Endothelial cell (in vitro differentiated cells): ENCODE results near the gene SMLR1. TPM values are rescaled to one million over a fixed set of nuclear protein-coding genes. Genes with fewer than 3 reads are reported as not detected.

ENCODE experiments used
- DNase-seq: peaks from one replicate; pipeline ENCODE4 v3.0.0; 2021; ENCODE audit warnings: low spot score
- H3K27ac Mint-ChIP-seq: one replicate; pipeline ENCODE4 v1.8.0; 2021; ENCODE audit warnings: mixed read lengths, inconsistent platforms; ENCODE audit not compliant: unreplicated experiment
- H3K27me3 Mint-ChIP-seq: one replicate; pipeline ENCODE4 v1.8.0; 2021; ENCODE audit warnings: mild to moderate bottlenecking, moderate library complexity, mixed read lengths, inconsistent platforms; ENCODE audit not compliant: unreplicated experiment
- H3K36me3 Mint-ChIP-seq: one replicate; pipeline ENCODE4 v1.8.0; 2021; ENCODE audit warnings: mild to moderate bottlenecking, low read depth, mixed read lengths, inconsistent platforms; ENCODE audit not compliant: unreplicated experiment
- H3K4me1 Mint-ChIP-seq: one replicate; pipeline ENCODE4 v1.8.0; 2021; ENCODE audit warnings: mild to moderate bottlenecking, mixed read lengths, inconsistent platforms; ENCODE audit not compliant: unreplicated experiment
- H3K4me3 Mint-ChIP-seq: one replicate; pipeline ENCODE4 v1.8.0; 2021; ENCODE audit warnings: mild to moderate bottlenecking, mixed read lengths, inconsistent platforms; ENCODE audit not compliant: unreplicated experiment
- H3K9me3 Mint-ChIP-seq: one replicate; pipeline ENCODE4 v1.8.0; 2021; ENCODE audit warnings: mixed read lengths, inconsistent platforms; ENCODE audit not compliant: unreplicated experiment
- total RNA-seq: library from RNA; stranded (reverse); fragmentation: NEBNext Ultra II Directional; extraction: Animal tissue kit (Norgen Biotek cat#: 25700); gene quantifications from one replicate; pipeline ENCODE4 v1.2.1, GENCODE V29; 2021; ENCODE audit not compliant: unreplicated experiment
- TF ChIP-seq, protein P1 (sequence below): fragments of 200-600 bp; sonication (generic); IDR thresholded peaks from one replicate; pipeline ENCODE4 v1.5.0; 2021; ENCODE audit warnings: antibody characterized with exemption; ENCODE audit not compliant: unreplicated experiment

SMLR1 gene
- total RNA-seq, 1 donor from 2014 or later, result not detected

GRCh38 chr6:130814506-130814905, 12.7 kb upstream of the SMLR1 start:
- no peak overlapping the region for H3K4me3 Mint-ChIP-seq
- no peaks in the 10 kb centered on the region for H3K36me3 Mint-ChIP-seq
- peaks cover 1% of the 10 kb centered on the region for H3K27me3 Mint-ChIP-seq
- H3K9me3 Mint-ChIP-seq, result no peaks in the 10 kb centered on the region
- DNase-seq, result no peak
- H3K4me1 Mint-ChIP-seq, result no peaks in the 10 kb centered on the region
- TF ChIP-seq, protein P1, sequence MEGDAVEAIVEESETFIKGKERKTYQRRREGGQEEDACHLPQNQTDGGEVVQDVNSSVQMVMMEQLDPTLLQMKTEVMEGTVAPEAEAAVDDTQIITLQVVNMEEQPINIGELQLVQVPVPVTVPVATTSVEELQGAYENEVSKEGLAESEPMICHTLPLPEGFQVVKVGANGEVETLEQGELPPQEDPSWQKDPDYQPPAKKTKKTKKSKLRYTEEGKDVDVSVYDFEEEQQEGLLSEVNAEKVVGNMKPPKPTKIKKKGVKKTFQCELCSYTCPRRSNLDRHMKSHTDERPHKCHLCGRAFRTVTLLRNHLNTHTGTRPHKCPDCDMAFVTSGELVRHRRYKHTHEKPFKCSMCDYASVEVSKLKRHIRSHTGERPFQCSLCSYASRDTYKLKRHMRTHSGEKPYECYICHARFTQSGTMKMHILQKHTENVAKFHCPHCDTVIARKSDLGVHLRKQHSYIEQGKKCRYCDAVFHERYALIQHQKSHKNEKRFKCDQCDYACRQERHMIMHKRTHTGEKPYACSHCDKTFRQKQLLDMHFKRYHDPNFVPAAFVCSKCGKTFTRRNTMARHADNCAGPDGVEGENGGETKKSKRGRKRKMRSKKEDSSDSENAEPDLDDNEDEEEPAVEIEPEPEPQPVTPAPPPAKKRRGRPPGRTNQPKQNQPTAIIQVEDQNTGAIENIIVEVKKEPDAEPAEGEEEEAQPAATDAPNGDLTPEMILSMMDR, result no peak
- no peak overlapping the region for H3K27ac Mint-ChIP-seq

- H3K27ac Mint-ChIP-seq, result no peak overlapping the region
- peaks cover 1% of the 10 kb centered on the region for H3K27me3 Mint-ChIP-seq
- H3K9me3 Mint-ChIP-seq, result no peaks in the 10 kb centered on the region
- DNase-seq, result no peak
- TF ChIP-seq, protein P1, result no peak
- no peaks in the 10 kb centered on the region for H3K4me1 Mint-ChIP-seq
- no peaks in the 10 kb centered on the region for H3K36me3 Mint-ChIP-seq
- H3K4me3 Mint-ChIP-seq, result no peak overlapping the region
These were observed 11.8 kb upstream of the SMLR1 start for GRCh38 chr6:130815200-130816071.

DNA sequence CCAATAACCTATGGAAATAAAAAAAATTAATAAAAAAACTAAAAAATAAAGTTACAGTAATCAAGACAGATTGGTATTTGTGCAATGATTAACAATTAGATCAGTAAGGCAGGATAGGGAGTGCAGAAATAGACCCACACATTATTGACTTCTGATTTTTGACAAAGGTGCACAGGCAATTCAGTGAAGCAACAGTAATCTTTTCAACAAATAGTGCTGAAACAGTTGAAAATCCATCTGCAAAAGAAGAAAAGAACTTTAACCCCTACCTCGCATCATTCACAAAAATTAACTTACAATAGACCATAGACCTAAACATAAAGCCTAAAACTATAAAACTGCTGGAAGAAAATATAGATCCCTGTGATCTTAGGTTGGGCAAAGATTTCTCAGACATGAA, 4.5 kb upstream of the SMLR1 start:
- peaks cover 5% of the 10 kb centered on the region for H3K27me3 Mint-ChIP-seq

DNA sequence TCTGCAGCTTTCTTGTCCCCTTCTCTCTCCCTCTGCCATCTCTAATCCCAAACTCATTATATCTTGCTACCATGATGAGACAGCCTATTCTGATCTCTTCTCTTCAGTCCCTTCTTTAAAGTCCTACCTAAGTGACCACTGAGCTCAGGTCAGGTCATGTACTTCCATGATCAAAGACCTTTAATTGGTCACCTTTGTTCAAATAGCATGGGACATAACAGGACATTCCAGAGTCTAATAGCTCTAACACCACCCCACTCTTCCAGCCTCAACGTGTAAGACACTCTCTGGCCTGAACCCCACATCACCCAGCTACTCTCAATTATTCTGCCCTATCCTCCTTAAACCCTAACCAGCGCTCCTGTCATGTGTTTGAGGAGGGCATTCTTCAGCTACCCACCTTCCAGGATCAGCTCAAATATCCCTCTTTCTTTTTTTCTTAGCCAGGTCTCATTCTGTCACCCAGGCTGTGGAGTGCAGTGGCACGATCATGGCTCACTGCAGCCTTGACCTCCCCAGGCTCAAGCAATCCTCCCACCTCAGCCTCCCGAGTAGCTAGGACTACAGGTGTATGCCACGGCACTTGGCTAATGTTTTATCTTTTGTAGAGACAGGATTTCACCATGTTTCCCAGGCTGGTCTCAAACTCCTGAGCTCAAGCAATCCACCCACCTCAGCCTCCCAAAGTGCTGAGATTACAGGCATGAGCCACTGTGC, 2.1 kb upstream of the SMLR1 start:
- no peak for DNase-seq
- TF ChIP-seq, protein P1, result no peak
- Mint-ChIP-seq H3K27ac (no peak overlapping the region), H3K9me3 (no peaks in the 10 kb centered on the region), H3K36me3 (no peaks in the 10 kb centered on the region), H3K4me1 (no peaks in the 10 kb centered on the region), H3K4me3 (no peak overlapping the region), H3K27me3 (peaks cover 5% of the 10 kb centered on the region)

More for the DNA sequence above, 4.5 kb upstream of the SMLR1 start:
- no peaks in the 10 kb centered on the region for H3K4me1 Mint-ChIP-seq
- no peak overlapping the region for H3K4me3 Mint-ChIP-seq
- DNase-seq, result no peak
- no peak overlapping the region for H3K27ac Mint-ChIP-seq
- TF ChIP-seq, protein P1, result no peak
- no peaks in the 10 kb centered on the region for H3K9me3 Mint-ChIP-seq
- H3K36me3 Mint-ChIP-seq, result no peaks in the 10 kb centered on the region
